ENCODE data around the gene DNAH6.

DNA sequence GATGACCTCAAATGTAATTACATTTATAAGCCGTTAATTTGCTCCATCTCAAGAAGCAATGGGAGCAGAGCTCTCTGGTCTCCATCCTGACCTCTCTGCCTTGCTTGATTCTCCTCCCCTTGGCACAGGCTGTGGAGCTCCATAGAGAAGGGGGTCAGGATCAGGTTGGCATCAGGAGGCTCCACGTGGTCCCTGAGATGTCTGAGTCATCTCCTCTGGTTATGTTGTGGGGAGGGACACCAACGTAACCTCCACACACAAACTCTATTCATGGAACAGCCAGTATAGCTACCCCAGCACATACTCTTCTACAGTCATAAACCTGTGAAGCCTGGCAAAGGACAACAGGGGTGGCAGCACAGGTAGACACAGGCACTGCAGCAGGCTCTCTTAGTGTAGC, 335.6 kb downstream of the DNAH6 start:
- TF ChIP-seq POLR2A (IDR thresholded peaks at IDR 0.05; ENCODE audit: extremely low read depth, insufficient read length) (no peak), MYC (IDR thresholded peaks at IDR 0.05; ENCODE audit: low read depth, low read length) (no peak)
- TF ChIP-seq, protein P1, sequence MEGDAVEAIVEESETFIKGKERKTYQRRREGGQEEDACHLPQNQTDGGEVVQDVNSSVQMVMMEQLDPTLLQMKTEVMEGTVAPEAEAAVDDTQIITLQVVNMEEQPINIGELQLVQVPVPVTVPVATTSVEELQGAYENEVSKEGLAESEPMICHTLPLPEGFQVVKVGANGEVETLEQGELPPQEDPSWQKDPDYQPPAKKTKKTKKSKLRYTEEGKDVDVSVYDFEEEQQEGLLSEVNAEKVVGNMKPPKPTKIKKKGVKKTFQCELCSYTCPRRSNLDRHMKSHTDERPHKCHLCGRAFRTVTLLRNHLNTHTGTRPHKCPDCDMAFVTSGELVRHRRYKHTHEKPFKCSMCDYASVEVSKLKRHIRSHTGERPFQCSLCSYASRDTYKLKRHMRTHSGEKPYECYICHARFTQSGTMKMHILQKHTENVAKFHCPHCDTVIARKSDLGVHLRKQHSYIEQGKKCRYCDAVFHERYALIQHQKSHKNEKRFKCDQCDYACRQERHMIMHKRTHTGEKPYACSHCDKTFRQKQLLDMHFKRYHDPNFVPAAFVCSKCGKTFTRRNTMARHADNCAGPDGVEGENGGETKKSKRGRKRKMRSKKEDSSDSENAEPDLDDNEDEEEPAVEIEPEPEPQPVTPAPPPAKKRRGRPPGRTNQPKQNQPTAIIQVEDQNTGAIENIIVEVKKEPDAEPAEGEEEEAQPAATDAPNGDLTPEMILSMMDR (IDR thresholded peaks at IDR 0.05; ENCODE audit: low read depth, low read length), result no peak
- TF ChIP-seq, protein P2, sequence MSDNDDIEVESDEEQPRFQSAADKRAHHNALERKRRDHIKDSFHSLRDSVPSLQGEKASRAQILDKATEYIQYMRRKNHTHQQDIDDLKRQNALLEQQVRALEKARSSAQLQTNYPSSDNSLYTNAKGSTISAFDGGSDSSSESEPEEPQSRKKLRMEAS (IDR thresholded peaks at IDR 0.05; ENCODE audit: low read depth, low read length), result no peak

All from NB4 (cell line).